ENCODE results near the gene CRLF1. TPM values are rescaled to one million over a fixed set of nuclear protein-coding genes. Genes with fewer than 3 reads are reported as not detected.
A peak's percentile ranks its signal among the peaks of the same experiment; 100 is the strongest.

Gene CRLF1
- total RNA-seq, 6 experiments from 2014 or later: 0.27 to 2.9 (median 1.2) TPM; not detected in 3

DNA sequence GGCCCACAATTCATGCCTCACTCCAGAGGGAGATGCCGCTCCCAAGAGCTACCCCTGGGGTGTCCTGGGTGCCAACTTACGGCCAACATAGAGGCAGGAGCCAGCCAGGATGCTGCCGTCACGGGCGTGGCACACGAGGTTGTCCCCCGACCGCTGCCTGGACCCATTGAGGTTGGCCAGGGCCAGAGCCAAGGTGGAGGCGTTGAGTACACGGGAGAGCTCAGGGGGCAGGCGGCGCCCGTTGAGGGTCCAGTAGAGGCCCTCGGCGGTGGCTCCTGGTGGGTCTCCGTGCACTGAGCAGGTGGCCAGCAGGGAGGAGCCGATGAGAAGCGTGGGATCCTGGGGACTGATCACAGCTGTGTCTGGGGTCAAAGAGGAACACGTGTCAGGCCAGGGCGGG is 7.1 kb downstream of the CRLF1 start:
- TF ChIP-seq POLR2A (IDR thresholded peaks at IDR 0.05): no peak
- TF ChIP-seq, protein P1, sequence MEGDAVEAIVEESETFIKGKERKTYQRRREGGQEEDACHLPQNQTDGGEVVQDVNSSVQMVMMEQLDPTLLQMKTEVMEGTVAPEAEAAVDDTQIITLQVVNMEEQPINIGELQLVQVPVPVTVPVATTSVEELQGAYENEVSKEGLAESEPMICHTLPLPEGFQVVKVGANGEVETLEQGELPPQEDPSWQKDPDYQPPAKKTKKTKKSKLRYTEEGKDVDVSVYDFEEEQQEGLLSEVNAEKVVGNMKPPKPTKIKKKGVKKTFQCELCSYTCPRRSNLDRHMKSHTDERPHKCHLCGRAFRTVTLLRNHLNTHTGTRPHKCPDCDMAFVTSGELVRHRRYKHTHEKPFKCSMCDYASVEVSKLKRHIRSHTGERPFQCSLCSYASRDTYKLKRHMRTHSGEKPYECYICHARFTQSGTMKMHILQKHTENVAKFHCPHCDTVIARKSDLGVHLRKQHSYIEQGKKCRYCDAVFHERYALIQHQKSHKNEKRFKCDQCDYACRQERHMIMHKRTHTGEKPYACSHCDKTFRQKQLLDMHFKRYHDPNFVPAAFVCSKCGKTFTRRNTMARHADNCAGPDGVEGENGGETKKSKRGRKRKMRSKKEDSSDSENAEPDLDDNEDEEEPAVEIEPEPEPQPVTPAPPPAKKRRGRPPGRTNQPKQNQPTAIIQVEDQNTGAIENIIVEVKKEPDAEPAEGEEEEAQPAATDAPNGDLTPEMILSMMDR (IDR thresholded peaks at IDR 0.05): no peak
- H3K9me3 ChIP-seq: no peaks in the 10 kb centered on the region
- WGBS (ENCODE audit: insufficient coverage, low coverage, low lambda C conversion rate, missing lambda C conversion rate): 80% methylated on average over 7 of the region's 20 CpGs
- no peak overlapping the region for H3K27ac ChIP-seq
- H3K4me3 ChIP-seq: no peak overlapping the region
- DNase-seq: no peak
- H3K27me3 ChIP-seq: peaks cover 0 to 8% of the 10 kb centered on the region in 2 donors
- no peak for ATAC-seq
- H3K36me3 ChIP-seq: no peaks in the 10 kb centered on the region
- H3K4me1 ChIP-seq: peaks cover 0 to 6% (median 3%) of the 10 kb centered on the region in 4 donors
- intact Hi-C loops (cut with DNase I): no loop called here

DNA sequence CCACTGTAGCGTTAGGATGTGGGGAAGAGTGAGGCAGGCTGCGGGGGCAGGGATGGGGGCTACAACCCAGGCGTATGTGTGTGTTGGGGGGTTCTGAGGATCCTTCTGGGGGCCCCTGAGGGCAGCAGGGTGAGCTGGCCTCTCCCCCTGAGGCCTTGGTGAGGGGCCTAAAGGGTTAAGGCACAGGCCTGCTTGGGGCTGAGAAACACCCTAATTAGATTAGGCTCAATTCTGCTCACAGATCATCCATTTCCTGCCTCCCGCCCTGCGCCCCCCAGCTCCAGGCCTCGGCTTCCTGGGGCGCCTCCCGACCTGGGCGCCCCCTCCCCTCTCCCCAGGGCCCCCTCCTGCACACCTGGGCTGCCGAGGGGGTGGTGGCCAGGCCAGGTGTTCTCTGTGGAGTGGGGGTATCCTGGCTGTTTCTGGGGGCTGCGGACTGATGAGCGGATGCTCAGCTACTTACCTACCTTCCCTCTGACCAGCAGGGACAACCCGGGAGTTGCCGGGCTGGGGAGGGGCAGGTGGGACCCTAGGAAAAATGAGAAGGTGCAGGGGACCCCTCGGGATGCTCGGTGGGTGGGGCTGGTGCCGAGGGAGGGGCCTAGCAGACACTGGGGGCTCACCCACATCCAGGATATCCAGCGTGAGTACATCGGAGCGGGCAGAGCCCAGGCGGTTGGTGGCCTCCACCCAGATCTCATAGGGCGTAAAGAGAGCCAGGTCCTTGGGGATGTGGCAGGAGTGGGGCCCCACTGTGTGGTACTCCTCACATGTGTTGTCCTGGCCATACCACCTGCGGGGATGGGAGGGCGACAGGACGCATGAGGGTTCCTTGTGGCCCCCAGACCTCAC is 8.6 kb downstream of the CRLF1 start:
- Histone ChIP-seq H3K27ac (no peak overlapping the region), H3K4me3 (no peak overlapping the region), H3K4me1 (peaks cover 0 to 15% (median 5%) of the 10 kb centered on the region in 4 donors), H3K9me3 (no peaks in the 10 kb centered on the region), H3K27me3 (peaks cover 0 to under 1% of the 10 kb centered on the region in 2 donors), H3K36me3 (no peaks in the 10 kb centered on the region)
- DNase-seq (no peak), ATAC-seq (no peak)
- intact Hi-C loops (cut with DNase I): no loop called here
- TF ChIP-seq, protein P1 (IDR thresholded peaks at IDR 0.05): no peak
- TF ChIP-seq POLR2A (IDR thresholded peaks at IDR 0.05): no peak
- 54% methylated on average over 7 of the region's 25 CpGs for WGBS (ENCODE audit: insufficient coverage, low coverage, low lambda C conversion rate, missing lambda C conversion rate)

DNA sequence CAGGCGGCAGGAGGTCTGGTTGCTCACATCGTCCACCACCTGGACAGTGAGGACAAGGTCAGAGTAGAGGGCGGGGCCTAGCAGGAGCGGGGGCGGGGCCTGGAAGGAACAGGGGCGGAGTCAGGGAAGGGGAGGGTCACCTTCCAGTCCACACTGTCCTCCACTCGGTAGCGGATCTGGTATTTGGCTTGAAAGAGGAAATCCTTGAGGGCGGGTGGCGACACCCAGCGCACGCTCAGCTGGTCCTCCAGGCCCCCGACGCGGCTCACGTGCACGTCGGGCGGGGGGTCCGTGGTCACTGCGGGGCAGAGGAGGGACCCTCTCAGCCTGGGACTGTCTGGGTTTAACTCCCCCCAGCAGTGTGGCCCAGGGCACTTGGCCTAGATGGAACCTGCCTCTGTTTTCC is 9.8 kb downstream of the CRLF1 start:
- no peak overlapping the region for H3K4me3 ChIP-seq
- H3K36me3 ChIP-seq: no peaks in the 10 kb centered on the region
- peaks cover 0 to 15% (median 5%) of the 10 kb centered on the region in 4 donors for H3K4me1 ChIP-seq
- no peak for TF ChIP-seq POLR2A (IDR thresholded peaks at IDR 0.05)
- TF ChIP-seq, protein P1 (IDR thresholded peaks at IDR 0.05): no peak
- DNase-seq (peak in 2 of 3 donors; percentile 73 to 77), ATAC-seq (peak; percentile 78 to 87 (median 82))
- H3K27ac ChIP-seq: no peak overlapping the region
- H3K9me3 ChIP-seq: no peaks in the 10 kb centered on the region
- intact Hi-C loops (cut with DNase I): no loop called here
- 4% methylated on average over 5 of the region's 21 CpGs for WGBS (ENCODE audit: insufficient coverage, low coverage, low lambda C conversion rate, missing lambda C conversion rate)
- no peaks in the 10 kb centered on the region for H3K27me3 ChIP-seq

DNA sequence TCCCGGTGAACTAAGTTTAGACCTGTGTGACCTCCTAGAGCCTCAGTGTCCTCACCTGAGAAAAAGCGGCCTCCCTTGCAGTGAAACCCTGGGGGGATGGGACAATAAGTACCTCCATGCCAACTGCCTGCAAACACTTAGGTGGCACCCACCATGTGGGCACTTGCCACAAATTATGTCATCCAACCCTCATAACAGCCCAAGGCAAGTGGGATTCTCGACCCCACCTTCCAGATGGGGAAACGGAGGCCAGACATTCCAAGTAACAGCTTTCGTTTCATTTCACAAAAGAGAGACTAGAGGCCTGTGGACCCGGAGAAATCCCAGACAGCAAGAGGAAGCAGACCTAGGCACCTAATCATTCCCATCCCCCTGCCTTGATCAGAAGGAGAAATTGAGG is 11.1 kb downstream of the CRLF1 start:
- WGBS (ENCODE audit: insufficient coverage, low coverage, low lambda C conversion rate, missing lambda C conversion rate): 67% methylated on average over 3 of the region's 6 CpGs
- intact Hi-C loops (cut with DNase I): no loop called here
- ATAC-seq: no peak
- no peak for DNase-seq
- Histone ChIP-seq H3K27ac (no peak overlapping the region), H3K9me3 (no peaks in the 10 kb centered on the region), H3K27me3 (no peaks in the 10 kb centered on the region), H3K36me3 (peaks cover 0 to 9% (median 2%) of the 10 kb centered on the region in 4 donors), H3K4me3 (no peak overlapping the region), H3K4me1 (peaks cover 0 to 15% (median 5%) of the 10 kb centered on the region in 4 donors)
- no peak for TF ChIP-seq POLR2A (IDR thresholded peaks at IDR 0.05)
- TF ChIP-seq, protein P1 (IDR thresholded peaks at IDR 0.05): no peak
